ENCODE data around the gene VLDLR.

Gene VLDLR

DNA sequence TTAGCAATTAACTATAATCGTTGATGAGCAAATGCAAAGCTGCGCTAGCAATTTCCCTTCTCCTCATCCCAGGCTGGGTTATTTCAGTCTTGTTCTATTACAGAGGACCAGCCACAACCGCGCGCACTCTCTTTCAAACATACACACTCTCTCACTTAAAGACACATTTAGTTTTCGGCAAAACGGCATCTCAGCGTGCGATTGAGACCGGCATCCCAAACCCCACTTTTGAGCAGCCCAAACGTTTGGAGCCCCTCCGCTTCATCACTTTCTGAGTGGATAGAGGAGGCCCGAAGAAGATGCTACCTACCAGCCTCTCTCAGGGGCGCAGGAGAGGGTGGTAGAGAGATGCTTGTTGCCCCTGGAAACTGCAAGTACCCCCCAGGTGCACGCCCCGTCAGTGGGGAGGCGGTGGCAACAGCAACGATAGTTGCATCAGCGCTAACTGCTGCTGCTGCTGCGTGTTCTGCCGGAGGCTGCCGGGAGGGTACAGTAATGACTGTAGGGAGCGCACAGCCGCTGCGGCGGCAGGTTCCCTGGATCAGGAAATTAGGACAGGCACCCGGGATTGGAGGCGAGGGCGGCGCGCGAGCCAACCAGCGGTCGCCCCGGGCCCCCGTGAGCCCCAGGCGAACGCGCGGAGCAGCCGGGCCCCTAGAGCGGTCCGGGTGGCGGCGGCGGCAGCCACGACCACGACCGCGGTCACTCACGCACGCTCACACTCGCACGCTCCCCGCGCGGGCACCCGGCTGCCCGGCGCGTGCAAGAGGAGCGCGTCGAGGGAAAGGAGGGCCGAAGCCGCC, 467 bp upstream of the VLDLR start:
- peak; percentile 70 for DNase-seq (ENCODE audit: low spot score)
- FAIRE-seq, result no peak

DNA sequence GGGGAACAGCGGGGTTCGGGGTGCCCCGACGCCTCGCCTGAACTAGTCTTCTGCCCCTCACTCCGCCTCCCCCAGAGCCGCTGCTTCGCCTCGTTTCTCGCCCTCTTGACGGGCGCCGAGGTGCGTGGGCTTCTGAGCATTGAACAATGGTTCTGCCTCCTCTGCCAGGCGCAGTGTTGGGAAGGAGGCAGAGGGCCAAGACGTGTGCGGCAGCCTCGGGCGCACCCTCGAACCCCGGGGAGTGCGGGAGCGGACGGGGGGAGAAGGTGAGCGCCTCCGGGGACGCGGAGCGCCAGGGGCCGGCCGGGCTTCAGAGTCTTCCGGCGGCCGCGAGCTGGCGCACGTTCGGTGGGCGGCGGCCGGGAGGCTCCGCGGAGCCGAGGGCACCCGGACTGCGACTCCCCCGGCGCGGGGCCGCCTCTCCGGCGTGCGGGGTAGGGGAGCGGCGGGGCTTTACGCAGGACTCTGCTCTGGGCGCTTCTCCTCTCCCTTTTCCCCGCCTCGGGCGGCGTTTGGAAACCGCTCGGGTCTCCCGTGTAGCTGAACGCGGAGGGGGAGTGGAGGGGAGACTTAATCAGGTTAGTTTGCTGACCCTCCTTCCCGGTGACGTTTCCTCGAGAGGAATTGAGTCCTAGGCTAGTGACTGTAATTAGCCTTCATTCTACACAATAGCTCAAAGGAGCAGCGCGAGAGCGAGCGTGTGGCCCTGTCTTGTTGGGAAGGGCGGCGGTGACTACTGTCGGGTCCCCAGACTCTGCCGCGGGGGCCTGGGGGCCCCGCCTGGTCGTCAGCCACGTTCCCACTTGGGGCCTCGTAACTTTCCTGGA, 1.1 kb downstream of the VLDLR start:
- no peak for DNase-seq (ENCODE audit: low spot score)
- FAIRE-seq, result no peak

- peak; percentile 81 for DNase-seq (ENCODE audit: low spot score)
- FAIRE-seq, result peak; percentile 83
Observed at GRCh38 chr9:2623288-2624050, 1.9 kb downstream of the VLDLR start.

DNA sequence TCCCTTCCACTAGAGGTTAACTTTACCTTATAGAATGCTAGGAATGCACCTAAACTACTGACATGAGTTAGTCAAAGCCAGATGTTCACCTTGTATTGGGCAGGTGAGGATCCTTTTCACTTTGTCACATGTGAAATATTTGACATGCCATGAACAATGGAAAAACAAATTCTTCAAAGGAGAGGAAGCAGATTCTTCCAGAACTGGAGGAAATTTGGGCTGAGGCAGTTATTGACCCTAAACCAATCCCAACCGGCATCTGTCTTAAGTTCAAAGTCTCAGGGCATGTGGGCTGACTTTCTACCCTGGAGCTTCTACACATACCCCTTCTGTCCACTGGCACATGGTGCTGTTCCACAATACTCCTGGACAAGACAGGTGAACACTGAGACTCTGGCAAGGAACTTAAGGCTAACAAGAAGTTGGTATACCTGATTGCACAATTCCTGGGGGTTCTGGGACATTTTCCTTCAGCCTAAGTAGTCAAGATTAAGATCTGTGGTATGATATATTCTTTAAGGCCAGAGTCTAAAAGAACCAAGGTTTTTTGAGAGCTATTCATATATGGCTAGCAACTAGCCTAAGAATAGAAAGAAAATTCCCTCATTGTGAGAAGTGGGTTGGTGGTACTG, 2.6 kb downstream of the VLDLR start:
- FAIRE-seq, result no peak

DNA sequence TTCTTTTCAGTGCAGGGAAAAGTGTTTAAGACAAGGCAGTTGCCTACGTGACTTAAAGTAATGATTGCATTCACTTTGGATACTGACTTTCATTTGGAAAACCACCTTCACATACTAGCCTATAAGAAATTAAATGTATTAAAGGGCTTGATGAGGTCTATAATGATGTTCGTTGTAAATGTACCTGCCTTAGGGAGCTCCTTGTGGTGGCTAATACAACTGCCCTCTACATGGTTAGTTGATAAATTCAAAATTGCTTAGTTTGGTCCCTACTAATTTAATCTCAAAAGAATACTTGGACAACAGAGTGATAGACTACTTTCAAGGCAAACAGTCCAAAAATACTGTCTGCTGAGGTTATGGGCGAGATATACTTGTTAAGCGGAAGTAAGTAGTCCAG, 3.8 kb downstream of the VLDLR start:
- FAIRE-seq, result no peak
- DNase-seq (ENCODE audit: low spot score), result no peak

More for the DNA sequence above, 2.6 kb downstream of the VLDLR start:
- no peak for DNase-seq (ENCODE audit: low spot score)

GRCh38 chr9:2628919-2629318, 7.3 kb downstream of the VLDLR start:
- DNase-seq (ENCODE audit: low spot score), result no peak
- FAIRE-seq, result no peak

DNA sequence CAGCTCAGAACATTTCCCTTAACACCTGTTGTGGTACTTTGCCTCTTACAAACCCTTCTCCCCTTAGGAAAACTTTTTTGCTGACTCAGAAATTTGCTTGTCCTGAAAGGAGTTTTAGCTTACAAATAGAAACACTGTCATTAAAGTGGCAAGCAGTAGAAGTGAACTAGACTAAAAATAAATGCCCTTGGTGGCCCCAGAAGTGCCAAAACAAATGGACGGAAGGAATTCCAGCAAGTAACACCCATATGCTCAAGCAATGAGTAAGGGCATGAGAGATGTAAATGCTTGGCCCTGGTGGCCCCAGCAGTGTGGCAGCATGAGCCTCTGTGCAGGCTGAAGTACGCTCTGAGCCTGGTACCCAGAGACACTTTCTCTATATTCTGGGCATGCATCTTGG, 8.6 kb downstream of the VLDLR start:
- FAIRE-seq, result no peak
- no peak for DNase-seq (ENCODE audit: low spot score)

- FAIRE-seq, result no peak
- DNase-seq (ENCODE audit: low spot score), result no peak
Observed at GRCh38 chr9:2631263-2631662, 9.7 kb downstream of the VLDLR start.

- DNase-seq (ENCODE audit: low spot score) (no peak), FAIRE-seq (no peak)
Observed at GRCh38 chr9:2634153-2634552, 12.6 kb downstream of the VLDLR start.

- FAIRE-seq (no peak), DNase-seq (ENCODE audit: low spot score) (no peak)
Observed at GRCh38 chr9:2634818-2635217, 13.2 kb downstream of the VLDLR start.

GRCh38 chr9:2635922-2636321, 14.3 kb downstream of the VLDLR start:
- FAIRE-seq, result no peak

GRCh38 chr9:2637390-2637789, 15.8 kb downstream of the VLDLR start:
- FAIRE-seq (no peak), DNase-seq (ENCODE audit: low spot score) (no peak)

More at GRCh38 chr9:2635922-2636321, 14.3 kb downstream of the VLDLR start:
- DNase-seq (ENCODE audit: low spot score), result no peak

DNA sequence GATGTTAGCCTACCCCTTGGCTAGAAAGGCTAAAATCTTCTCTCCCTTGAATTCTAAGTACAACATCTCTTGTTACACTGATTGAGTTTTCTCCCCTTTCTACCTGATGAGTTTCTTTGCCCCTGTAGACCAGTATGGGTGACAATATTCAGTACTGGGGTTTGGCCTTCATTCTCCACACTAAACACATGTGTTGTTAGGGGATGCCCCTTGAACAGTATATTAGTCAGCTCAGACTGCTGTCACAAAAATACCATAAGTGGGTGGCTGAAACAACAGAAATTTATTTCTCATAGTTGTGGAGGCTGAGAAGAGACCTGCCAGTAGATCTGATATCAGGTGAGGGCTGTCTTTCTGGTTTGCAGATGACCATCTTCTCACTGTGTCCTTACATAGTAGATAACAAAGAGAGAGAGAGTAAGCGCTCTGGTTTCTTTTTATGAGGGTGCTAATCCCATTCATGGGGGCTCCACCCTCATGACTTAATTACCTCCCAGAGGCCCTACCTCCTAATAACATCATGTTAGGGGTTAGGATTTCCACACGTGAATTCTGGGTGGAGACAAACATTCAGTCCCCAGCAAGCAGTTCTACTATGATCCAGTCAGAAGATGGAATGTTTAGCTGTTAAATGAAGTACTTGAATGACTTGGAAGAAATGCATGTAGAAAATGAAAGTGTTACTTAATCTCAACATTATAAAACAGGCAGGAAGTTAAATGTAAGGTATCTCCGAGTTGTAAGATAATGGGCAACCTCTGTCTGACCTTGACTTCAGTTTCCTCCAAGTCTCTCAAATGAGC, 17.5 kb downstream of the VLDLR start:
- FAIRE-seq, result no peak
- no peak for DNase-seq (ENCODE audit: low spot score)

- no peak for DNase-seq (ENCODE audit: low spot score)
- FAIRE-seq, result no peak
Observed at GRCh38 chr9:2639786-2640185, 18.2 kb downstream of the VLDLR start.

DNA sequence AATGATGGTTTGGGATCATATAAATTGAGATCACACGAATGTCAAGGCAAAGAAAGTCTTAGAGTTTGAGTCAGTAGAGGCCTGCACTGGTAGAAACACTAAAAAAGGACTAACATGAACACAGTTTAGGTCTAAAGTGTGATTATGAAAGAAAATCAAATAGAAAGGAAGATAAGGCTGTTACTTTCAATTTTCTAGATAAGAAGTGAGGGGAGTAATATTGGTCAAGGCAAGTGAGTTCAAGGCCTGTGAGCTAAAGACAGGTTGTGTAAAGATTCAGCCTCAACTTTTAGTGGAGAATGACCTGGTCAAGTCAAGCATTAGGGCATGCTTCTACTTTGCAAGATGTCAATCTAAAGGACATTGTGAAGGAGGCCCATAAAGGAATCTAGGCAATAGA, 19.0 kb downstream of the VLDLR start:
- no peak for FAIRE-seq

DNA sequence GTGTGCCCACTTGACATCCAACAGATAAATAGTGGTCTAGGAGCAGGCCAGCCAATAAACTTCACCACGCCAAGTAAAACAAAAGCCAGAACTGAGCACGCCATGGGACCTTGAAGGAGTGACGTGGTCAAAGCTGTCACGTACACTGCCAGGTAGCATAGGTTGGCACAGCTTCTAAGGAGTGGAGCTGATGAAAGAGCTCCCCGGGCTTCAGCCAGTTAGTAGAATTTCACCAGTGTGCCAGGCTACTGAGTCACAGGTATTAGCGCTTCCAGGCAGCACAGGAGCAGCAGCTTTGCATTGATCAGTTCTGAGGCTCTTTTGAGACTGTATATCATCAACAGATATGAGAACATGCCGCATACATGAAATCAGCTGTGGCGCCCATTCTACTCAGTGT, 19.4 kb downstream of the VLDLR start:
- no peak for FAIRE-seq
- no peak for DNase-seq (ENCODE audit: low spot score)

More for the DNA sequence above, 19.0 kb downstream of the VLDLR start:
- DNase-seq (ENCODE audit: low spot score), result no peak

DNA sequence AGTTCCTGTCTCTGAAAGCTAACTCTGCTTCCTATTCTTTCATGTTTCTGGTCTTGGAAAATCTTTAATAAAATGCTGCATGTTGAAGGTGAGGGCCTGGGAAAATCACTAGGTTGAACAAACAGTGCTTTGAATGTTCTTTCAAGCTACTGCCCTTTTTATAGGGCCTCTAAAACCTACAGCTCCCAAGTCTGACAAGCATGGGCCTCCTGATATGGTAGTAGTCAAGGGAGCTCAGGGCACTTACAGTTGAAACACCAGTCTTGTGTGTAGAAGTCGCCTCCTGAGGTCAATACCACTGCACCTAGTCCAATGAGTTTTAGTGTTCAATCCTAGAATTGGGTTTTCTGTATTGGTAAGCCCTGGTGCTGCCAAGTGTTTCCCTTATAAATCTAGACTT, 20.5 kb downstream of the VLDLR start:
- no peak for DNase-seq (ENCODE audit: low spot score)
- no peak for FAIRE-seq

DNA sequence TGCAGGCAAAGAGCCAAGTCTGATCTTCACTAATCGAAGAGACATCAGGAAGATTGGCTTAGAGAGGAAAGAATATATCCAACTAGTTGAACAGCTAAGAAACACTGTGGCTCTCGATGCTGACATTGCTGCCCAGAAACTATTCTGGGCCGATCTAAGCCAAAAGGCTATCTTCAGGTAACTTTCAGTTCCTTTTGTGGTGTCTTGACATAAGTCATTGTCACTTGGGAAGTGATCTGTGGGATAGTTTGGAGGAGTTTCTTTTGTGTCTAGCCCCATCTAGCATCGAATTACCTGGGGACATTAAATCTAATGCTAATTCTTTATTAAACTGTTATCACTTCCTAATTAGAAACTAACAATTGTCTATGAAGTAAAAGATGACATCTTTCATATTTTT, 24.0 kb downstream of the VLDLR start:
- no peak for FAIRE-seq

DNA sequence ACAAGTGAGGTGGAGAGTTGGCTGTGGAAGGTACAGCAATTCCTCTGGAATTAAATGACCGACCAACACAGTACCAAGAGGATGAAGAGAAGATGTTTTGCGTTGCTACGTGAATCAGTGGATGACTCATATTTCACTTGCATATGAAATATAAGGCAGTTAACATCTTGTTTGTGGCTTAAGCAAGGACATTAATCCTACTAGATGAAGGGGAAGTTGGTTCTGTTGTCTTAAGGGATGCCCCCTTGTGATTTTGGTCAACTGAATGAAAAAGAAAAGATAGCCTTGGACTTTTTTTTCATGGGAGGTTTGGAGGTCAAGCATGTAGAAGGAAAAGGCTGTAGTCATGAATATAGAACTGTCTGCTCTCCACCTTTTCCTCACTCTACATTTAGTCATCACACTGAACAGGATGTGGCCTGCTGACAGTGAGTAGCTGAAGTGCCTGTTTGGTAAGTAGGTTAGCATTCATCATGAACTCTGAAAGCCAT, 33.9 kb downstream of the VLDLR start:
- DNase-seq (ENCODE audit: low spot score), result peak; percentile 89
- FAIRE-seq, result peak; percentile 86

More for the DNA sequence above, 24.0 kb downstream of the VLDLR start:
- no peak for DNase-seq (ENCODE audit: low spot score)

GRCh38 chr9:2657427-2657826, 35.8 kb downstream of the VLDLR start:
- no peak for DNase-seq (ENCODE audit: low spot score)
- no peak for FAIRE-seq

All from RCC 7860 (cell line).